CD4-positive, alpha-beta T cell treated with Interleukin-17A for 1 hour (primary cell): ENCODE measurements around the gene INSRR.
A peak's percentile ranks its signal among the peaks of the same experiment; 100 is the strongest.

Experiments used
- DNase-seq: peaks from one replicate; pipeline ENCODE4 v3.0.0-alpha.2; 2020

Gene INSRR

GRCh38 chr1:156893048-156893953, 34.4 kb upstream of the INSRR start, which contains the start of gene PEAR1:
Gene PEAR1 (plus strand): TSS chr1:156893718. CDS start chr1:156903927, 10,209 bp downstream.
- DNase-seq: no peak

GRCh38 chr1:156892190-156893047, 33.5 kb upstream of the INSRR start:
- DNase-seq: peak; percentile 85

- DNase-seq: peak; percentile 60
Observed at GRCh38 chr1:156889802-156890580, 31.1 kb upstream of the INSRR start.

GRCh38 chr1:156887734-156888133, 28.8 kb upstream of the INSRR start:
- no peak for DNase-seq

- no peak for DNase-seq
Observed at GRCh38 chr1:156887317-156887716, 28.4 kb upstream of the INSRR start.

GRCh38 chr1:156886583-156887281, 27.8 kb upstream of the INSRR start:
- DNase-seq: no peak

- DNase-seq: no peak
Observed at GRCh38 chr1:156885880-156886355, 27.0 kb upstream of the INSRR start.

- DNase-seq: no peak
Observed at GRCh38 chr1:156885314-156885713, 26.4 kb upstream of the INSRR start.

- no peak for DNase-seq
Observed at GRCh38 chr1:156884560-156885184, 25.8 kb upstream of the INSRR start.

GRCh38 chr1:156883919-156884318, 25.0 kb upstream of the INSRR start:
- DNase-seq: no peak

- DNase-seq: no peak
Observed at GRCh38 chr1:156882543-156882942, 23.6 kb upstream of the INSRR start.

- no peak for DNase-seq
Observed at GRCh38 chr1:156881663-156882062, 22.7 kb upstream of the INSRR start.

GRCh38 chr1:156881101-156881500, 22.2 kb upstream of the INSRR start:
- no peak for DNase-seq

GRCh38 chr1:156880473-156880872, 21.6 kb upstream of the INSRR start:
- no peak for DNase-seq

- no peak for DNase-seq
Observed at GRCh38 chr1:156879876-156880275, 21.0 kb upstream of the INSRR start.

- DNase-seq: no peak
Observed at GRCh38 chr1:156877433-156878170, 18.7 kb upstream of the INSRR start.

GRCh38 chr1:156876281-156876680, 17.4 kb upstream of the INSRR start:
- no peak for DNase-seq

- DNase-seq: no peak
Observed at GRCh38 chr1:156875341-156875615, 16.4 kb upstream of the INSRR start.

GRCh38 chr1:156874572-156875340, 15.8 kb upstream of the INSRR start:
- no peak for DNase-seq

GRCh38 chr1:156874142-156874541, 15.2 kb upstream of the INSRR start:
- no peak for DNase-seq
